Effector CD8-positive, alpha-beta T cell (primary cell): Measurements from ENCODE around the gene ARFGEF3.

Source experiments
- DNase-seq: peaks from one replicate; lab custom pipeline; 2025; lab: John Stamatoyannopoulos, UW

ARFGEF3 gene

DNA sequence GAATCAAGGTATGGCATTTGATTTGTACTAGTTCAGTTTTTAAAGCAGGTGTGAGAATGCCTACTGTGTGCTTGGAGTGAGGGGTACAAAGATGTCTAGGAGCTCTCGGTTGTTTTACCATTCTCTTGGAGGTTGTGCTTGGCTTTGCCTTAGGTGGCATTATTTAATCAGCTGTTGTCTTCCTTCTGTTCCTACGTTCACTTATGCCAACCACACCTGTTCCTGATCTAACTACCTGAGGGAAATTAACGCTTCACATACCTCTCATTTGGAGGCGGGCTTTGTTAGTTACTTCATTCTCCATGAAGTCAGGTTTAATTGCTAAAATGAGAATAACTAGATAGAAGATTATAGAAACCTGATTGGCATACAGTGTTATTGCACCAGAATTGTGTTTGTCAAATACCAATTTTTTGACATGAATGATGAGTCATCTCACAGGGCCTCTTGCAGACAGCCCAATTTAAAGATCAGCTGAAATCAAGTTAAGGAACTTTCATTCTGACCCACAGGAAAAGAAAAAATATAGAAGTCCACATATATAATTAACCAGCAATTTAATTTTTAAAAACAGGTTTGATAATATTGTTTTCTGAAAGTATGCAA is 81.4 kb downstream of the ARFGEF3 start:
- DNase-seq = no peak

DNA sequence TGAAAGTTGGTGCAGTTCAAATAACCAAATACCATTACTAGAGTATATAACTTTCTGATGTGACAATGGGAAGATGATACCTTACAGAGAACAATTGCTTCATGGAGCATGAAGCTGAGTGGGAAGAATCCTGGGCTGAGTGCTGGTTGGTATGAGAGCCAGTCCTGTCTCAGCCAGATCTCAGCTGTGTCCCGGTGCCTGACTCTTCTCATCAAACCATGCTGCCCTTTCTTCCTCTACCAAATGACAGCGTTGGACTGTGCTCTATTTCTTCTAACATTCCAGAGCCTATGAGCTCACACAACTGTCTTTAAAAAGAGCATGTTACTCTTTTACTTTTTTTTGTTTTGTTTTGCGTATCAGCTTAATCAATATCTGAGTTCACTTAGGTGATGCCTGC is 84.0 kb downstream of the ARFGEF3 start:
- no peak for DNase-seq

DNA sequence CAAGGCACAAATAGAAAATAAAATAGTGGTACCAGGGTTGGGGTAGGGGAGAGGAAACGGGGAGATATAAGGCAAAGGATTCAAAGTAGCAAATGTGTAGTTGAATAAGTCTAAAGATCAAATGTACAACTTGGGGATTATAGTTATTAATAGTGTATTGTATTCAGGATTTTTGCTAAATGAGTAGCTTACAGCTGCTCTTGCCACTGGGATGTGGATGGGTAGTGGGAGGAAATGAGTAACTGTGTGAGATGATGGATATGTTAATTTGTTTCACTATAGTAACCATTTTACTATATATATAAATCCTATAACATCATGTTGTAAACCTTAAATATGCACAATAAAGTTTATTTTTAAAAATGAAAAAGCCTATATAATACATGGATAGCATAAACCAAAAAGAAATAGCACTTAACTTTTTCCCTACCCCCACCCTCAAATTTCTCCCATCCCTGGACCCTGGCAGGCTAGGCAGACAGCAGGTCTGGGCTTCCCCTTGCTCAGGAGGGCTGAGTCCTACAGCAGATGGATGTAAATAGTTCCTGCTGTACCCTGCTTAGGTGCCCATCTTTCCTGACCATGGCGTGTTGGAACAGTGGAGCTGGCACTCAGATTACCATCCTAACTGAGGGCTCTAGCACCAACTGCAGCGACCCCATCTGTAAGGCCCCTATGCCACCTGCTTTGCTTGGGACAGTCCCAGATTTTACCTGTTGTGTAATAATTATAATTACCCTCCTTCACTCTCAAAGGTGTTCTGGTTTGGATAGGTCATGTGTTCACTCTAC is 85.1 kb downstream of the ARFGEF3 start:
- DNase-seq = no peak

DNA sequence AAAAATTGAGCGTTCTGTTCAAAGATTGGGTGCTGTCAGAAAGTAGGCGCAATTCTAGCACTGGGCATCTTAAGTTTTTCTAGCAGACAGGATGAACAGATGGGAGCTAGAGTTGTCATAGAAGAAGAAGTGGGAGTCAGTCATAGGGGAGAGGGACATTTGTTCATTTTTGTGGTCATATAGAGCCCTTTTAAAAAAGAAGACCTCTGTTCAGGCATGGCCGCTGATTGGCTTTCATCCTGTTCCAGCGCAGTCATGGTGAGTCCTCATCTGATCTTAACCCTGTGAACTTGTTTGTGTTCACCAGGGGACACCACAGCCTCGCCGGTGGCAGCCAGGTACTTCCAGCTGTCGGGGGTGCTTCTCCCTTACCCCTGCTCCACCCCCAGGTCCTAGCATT is 86.3 kb downstream of the ARFGEF3 start:
- DNase-seq = no peak

DNA sequence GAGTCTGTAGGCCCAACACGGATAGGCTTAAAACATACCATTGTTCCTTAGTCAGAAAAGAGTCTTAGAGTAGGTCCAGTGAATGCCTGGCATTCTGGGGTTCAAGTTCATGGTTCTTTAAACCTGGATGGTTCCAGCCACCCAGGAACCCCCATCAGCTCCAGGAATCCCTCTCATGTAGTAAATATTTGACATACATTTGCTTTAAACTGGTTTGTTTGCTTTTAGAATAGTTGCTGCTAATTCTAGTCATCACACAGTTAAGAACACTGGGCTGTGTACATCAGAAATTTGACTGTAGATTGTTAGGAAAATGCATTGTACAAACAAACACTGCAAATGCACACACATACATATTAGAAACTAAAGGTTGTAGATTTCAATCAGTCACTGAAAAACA is 87.1 kb downstream of the ARFGEF3 start:
- DNase-seq = no peak

DNA sequence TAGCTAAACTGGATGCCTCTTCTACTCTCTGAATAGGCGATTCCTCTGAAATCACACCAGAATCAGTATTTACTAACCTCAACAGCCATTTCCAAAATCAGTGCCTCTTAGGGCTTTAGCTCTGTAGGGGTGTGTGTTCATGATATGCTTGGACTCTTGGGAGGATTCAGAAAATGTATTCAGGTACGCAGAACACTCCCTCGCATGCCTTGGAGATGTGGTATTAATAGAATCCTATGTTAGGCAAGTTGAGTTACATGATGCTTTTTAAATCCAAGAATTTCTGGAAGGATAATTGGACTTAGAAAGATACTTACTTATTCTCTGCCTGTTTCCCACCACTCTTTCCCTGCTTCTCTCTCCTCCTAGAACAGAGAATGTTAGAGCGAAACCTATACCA is 88.3 kb downstream of the ARFGEF3 start:
- DNase-seq = no peak

DNA sequence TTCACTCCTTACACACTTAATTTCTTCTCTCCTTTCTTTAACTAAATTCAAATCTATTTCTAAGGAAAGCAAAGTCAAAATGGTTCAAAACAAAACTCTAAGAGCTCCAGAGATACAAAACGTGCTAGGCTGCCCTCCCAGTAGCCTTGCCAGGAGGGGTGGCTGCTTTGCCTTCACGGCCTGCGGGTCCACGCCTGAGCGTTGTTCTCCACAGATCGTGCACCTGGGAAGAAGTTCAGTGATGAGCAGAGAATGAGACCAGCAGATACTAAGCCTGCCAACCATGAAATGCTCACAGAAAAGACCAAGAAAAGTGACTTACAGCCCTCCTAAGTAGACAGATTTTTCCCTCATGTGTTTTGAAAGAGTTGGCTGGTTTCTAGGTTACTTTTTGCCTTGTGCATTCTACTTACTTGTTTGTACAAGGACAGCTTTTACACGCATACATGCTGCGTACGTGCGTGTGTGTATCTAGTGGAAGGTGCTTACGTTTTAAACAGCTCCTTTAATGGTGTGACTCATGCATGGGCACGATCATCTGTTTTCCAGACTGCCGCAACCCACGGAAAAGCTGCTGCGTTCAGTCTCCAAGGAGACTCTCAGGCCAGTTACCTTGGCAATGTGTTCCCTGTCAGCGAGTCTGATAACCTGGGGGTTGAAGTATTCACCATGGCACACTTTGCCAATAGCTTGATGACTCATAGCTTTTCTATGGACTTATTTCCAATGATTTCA is 88.9 kb downstream of the ARFGEF3 start:
- no peak for DNase-seq

DNA sequence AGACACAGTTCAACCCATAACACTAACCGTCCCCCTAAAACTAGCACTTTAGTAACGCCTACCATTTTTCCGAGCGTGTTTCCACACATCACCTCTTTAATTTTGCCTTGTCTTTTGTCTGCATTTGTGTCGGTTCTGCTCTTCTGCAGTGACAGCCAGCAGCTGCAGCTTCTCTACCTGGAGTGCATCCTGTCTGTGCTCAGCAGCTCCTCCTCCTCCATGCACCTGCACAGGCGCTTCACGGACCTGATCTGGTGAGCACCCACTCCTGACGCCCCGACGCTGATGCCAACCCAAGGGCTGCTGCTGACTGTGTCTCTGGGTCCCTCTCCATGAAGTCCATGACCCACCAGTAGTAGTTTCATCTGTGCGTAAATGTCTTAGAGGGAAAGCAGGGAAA is 92.0 kb downstream of the ARFGEF3 start:
- no peak for DNase-seq

DNA sequence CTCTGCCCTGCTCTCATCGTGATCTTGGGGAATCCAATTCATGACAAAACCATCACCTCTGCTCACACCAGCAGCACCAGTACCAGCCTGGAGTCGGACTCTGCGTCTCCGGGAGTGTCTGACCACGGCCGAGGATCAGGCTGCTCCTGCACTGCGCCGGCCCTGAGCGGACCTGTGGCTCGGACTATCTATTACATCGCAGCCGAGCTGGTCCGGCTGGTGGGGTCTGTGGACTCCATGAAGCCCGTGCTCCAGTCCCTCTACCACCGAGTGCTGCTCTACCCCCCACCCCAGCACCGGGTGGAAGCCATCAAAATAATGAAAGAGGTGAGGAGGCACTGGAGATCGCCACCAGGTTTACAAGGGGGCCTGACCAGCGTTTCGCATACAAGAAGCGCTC is 93.7 kb downstream of the ARFGEF3 start:
- no peak for DNase-seq

DNA sequence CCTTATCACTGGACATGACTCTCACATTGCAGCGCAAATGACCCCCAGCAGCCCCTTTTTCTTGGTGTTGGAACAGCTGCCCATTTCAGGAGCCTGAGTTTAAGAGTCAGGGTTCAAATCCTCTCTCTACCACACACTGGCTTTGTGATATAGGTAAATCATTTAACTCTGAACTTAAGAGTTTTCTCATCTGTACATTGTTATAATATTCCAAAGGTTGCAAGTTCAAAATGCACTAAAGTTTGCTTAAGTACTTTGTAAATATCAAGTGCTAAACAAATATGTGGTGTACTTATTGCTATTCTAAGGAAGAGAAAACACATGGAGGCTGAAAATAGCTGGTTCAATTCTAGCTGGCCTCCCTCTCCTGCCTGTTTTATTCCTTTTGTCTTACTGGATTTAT is 95.9 kb downstream of the ARFGEF3 start:
- DNase-seq = no peak

DNA sequence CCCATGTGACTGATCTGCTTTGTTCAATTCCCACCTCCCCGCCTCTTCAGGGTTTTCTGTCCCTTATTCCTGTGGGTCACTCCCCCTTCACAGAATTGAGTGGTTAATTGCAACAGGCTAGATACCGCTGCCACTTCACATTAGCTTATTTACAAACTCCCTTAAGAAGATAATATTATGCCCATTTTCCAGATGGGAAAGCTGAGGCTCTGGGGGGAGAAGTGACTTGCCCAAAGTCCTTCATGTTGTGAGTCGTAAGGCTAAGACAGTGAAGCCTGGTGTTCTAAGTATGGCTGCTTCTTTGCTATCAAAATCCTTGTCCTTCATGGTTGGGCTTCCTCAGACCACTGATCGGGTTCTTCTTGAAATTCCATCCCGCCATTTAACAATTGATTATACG is 96.5 kb downstream of the ARFGEF3 start:
- no peak for DNase-seq

DNA sequence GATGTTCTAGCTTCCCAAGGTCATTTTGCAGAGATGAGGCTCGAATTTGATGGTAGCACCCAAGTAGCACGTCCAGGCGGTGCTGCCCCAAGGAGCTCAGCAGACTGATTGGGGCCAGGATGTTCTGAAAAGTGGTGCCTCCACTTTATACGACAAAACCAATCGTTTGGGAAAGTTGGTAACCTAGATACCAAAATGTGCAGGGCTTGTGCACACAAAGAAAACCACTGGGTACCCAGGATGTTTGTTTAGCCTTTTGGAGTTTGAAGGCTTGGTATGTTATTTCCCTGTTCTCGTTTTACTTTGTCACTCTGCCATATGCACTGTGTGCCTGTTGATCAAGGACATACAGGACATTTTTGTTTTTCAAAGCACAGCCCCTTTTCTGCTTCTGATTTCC is 97.3 kb downstream of the ARFGEF3 start:
- no peak for DNase-seq

DNA sequence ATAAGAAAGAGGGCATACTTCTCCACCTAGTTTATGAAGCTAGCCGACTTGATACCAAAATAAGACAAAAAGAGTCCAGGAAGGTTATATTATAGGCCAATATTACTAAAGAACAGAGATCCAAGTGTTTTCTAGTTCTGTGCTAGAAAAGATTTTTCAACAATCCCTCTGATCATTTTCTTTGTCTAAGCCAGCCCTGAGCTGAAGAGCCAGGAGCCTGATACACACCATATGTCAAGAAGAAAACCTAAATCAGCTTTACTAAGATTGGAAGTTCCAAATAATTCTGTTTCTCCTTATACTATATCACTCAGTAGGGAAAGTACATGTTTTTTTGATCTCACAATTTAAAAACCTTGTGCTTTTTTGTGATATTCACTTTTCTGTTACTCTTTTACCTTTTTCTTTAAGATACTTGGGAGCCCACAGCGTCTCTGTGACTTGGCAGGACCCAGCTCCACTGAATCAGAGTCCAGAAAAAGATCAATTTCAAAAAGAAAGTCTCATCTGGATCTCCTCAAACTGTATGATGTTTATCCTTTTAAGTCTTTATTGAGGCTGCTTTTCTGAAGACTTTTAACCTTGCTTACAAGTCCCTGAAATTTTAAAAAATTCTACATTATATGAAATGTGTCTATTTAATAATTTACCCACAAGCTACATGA is 99.5 kb downstream of the ARFGEF3 start:
- DNase-seq = no peak

DNA sequence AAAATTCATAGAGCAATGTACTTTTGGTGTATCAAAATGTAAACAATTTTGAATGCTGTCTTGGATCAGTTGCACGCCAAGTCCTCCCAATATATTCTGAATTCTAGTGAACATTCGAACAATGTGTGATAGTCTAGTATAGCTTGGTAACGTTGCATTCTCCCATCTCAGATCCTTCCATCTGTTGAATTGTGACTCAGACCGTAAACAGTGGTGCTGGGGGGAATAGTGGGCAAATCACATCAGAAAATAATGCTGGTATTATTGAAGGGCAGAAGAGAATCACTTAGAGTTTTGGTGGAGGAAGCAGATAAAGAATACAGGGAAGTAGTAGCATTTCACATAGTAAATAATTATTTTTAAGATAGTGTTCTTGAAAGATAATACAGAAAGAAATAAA is 102.2 kb downstream of the ARFGEF3 start:
- no peak for DNase-seq

DNA sequence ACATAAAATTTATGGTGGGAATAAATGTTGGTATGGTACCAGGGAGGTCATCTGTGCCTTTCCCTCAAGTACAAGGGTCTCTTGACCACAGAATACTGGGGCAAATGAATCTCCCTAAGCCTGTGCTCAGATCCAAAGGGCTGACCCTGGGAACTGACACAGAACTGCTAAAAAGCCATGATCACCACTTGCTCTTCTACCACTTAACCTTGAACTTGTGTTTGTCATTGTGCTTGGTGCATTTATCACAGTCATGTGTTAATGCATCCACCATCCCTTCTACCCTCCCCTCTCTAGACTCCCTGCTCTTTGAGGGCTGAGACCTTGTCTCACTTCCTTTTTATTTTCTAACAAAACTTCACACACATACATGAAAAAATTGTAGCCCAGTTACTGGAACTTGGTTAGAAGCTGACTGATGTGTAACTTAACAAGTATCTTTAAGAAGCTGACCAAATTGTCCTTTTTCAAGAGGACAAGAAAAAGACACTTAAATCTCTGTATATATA is 102.7 kb downstream of the ARFGEF3 start:
- no peak for DNase-seq

DNA sequence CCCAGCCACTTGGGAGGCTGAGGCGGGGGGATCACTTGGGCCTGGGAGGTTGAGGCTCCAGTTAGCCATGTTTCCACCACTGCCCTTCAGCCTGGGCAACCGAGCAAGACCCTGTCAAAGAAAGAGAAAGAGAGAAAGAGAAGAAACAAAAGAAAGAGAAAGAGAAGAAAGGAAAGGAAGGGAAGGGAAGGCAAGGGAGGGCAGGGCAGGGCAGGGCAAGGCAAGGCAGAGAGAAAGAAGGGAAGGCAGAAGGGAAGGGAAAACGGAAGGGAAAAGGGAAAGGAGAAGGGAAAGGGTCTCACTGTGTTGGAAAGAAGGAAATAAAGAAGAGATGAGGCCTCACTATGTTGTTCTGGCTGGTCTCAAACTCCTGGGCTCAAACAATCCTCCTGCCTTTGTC is 104.4 kb downstream of the ARFGEF3 start:
- DNase-seq = no peak

DNA sequence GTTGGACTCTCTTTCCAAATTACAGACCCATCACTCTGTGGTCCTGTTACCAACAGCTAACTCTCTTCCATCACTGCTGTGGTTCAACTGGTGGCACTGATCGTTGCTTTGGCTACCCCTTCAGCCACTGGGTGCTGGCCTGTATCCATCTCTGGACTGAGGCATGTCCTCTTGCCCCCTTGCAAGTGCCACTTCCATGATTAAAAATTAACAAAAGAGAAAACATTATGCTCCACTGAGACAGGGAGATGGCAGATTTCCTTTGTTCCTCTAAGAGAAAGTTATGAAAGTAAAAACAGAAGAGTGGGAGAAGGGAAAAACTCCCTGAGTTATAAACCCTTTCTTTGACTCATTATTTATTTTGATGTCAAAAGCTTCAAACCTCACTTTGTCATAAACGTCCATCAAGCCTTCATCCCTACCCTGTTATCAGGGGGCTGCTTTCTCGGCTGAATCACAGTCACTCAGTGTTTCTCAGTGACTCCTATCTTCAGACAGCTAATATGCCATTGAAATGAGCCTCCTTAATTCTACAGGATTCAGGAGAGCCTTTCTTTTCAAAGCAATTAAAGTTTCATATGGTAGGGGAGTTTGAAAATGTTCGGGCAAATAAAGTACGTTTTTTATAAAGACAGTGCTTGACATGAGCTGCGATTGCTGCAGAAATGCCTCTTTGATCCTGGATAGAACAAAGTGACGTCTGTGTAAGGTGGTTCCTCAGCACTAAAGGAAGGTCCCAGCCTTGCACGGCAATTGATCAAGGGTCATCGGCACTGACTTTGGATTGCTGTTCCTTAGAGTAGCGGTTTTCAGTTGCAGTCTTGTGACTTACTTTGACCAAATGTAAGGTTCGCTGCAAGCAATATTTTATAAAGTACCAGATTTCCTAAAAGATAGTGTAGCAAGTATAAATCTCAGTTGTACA is 106.5 kb downstream of the ARFGEF3 start:
- no peak for DNase-seq

DNA sequence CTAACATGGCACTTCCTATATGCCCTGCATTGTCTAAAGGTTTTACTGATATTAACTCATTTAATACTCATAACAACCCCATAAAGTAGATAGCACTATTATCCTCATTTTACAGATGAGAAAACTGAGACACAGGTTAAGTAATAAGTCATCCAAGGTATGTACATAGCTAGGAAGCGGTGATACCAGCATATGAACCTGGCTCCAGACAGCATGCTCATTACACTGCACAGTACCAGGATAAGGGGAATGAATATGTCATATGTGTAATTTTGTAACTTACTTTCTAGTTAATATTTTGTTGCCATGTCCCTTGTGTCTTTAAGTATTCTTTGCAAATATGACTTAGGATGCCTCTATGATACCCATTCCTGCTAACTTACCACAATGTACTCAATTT is 109.7 kb downstream of the ARFGEF3 start:
- DNase-seq = no peak

DNA sequence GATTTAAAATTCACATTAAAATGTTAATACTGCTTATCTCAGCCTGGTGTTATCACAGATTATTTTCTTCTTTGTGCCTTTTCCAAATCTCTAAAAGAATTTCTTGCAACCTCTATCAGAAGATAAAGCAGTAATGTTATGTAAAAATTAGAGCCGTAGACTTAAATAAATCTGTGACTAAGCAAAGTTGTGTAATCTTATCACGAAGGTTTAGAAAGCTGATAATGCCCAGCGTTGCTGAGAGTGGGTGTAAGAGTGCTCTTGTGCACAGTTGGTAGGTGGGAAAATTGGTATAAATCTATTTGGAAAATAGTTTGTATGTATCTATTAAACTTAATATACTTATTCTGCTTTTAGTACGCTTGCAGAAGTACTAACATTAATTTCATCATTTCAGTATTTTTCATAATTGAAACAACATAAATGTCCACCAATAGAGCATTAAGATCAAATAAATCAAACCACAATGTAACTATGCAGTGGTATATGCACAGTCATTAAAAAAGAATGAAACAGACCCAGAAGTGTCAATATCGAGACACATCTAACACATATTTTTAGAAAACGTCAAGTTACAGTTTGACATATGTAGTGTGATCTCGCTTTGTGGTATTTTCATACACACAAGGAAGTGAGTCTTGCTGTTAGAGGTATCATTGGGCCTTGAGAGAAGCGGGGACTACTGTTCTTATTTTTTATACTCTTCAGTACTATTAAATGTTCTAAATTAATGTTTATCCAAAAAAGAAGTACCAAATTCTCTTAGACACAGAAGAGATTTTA is 111.0 kb downstream of the ARFGEF3 start:
- DNase-seq = no peak

DNA sequence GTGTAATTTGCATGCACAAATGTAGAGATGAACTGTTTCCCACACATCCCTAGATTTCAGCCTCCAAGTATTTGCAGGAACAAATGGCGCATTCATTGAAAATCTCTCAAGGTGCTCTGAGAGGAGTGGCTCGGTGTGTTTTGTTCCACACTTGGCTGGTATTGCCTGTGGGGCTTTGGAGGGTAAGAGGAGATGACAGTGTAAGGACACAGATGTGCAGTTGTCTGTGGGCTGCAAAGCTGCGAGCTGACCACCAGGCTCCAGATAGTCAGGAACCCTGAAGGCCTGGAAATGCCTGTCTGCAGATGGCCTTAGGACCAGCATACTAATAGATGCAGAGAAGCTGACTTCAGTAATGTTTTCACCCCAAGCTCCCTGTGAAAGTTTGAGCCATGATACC is 114.2 kb downstream of the ARFGEF3 start:
- DNase-seq = no peak

DNA sequence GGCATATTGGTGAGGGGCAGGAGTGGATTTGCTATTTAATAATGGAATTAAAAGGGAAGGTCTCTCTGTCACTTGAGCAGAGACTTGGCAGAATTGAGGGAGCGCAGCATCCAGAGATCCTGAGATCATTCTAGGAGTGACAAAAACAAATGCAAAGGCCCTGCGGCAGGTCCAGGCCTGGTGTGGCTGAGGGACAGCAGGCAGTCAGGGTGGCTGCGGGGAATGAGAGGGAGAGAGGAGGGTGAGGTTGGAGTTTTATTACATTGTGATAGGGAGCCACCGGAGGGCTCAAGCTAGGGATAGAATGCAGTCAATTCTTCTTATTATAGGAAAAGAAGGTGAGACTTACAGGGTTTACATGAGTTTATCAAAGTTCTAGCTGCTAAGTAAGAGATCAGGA is 116.1 kb downstream of the ARFGEF3 start:
- no peak for DNase-seq
